Medulla oblongata (tissue), 1 donor: ENCODE data around the gene UBFD1.
"Not testable (repeated sequence)": the region's sequence is repeated elsewhere in the genome, so short reads cannot be mapped to it uniquely, and the experiment has no call there.

ENCODE experiments used
- DNase-seq: peaks from one replicate; pipeline ENCODE4 v3.0.0-alpha.2; 2015; ENCODE audit errors: extremely low spot score

Gene UBFD1

GRCh38 chr16:23527961-23528643 is 29.4 kb upstream of the UBFD1 start:
- DNase-seq: no peak

- DNase-seq: no peak
Measured at GRCh38 chr16:23528644-23529310, 28.8 kb upstream of the UBFD1 start.

- DNase-seq: no peak
Measured at GRCh38 chr16:23530062-23530461, 27.5 kb upstream of the UBFD1 start.

- DNase-seq: no peak
Measured at GRCh38 chr16:23532448-23532847, 25.1 kb upstream of the UBFD1 start.

- no peak for DNase-seq
Measured at GRCh38 chr16:23534868-23535860, 22.4 kb upstream of the UBFD1 start.

- DNase-seq: no peak
Measured at GRCh38 chr16:23535901-23536300, 21.6 kb upstream of the UBFD1 start.

GRCh38 chr16:23537390-23537789 is 20.1 kb upstream of the UBFD1 start:
- no peak for DNase-seq

GRCh38 chr16:23538919-23539278 is 18.6 kb upstream of the UBFD1 start:
- no peak for DNase-seq

GRCh38 chr16:23539984-23540816 is 17.3 kb upstream of the UBFD1 start:
- no peak for DNase-seq

GRCh38 chr16:23540817-23541178 is 16.7 kb upstream of the UBFD1 start:
- not testable (repeated sequence) for DNase-seq

GRCh38 chr16:23544436-23544835 is 13.1 kb upstream of the UBFD1 start:
- DNase-seq: no peak

GRCh38 chr16:23549938-23550337 is 7.6 kb upstream of the UBFD1 start:
- no peak for DNase-seq

GRCh38 chr16:23552161-23552560 is 5.4 kb upstream of the UBFD1 start:
- no peak for DNase-seq

GRCh38 chr16:23554536-23554935 is 3.0 kb upstream of the UBFD1 start:
- DNase-seq: no peak

- DNase-seq: peak; percentile 9
Measured at GRCh38 chr16:23557779-23558702, 514 bp downstream of the UBFD1 start.

GRCh38 chr16:23561586-23561985 is 4.1 kb downstream of the UBFD1 start:
- no peak for DNase-seq

- no peak for DNase-seq
Measured at GRCh38 chr16:23562505-23562904, 5.0 kb downstream of the UBFD1 start.

GRCh38 chr16:23563186-23563585 is 5.7 kb downstream of the UBFD1 start:
- DNase-seq: no peak

GRCh38 chr16:23564575-23565363 is 7.2 kb downstream of the UBFD1 start:
- peak; percentile 29 for DNase-seq

- DNase-seq: no peak
Measured at GRCh38 chr16:23566724-23567123, 9.2 kb downstream of the UBFD1 start.
